B cell (primary cell): ENCODE data around the gene KCNK1. TPM values are rescaled to one million over a fixed set of nuclear protein-coding genes. Genes with fewer than 3 reads are reported as not detected.

Experiments
- ATAC-seq: fragments of 200-7000 bp; cut with Tn5 transposase; one replicate; pipeline ENCODE4 v1.10.0; 2021; ENCODE audit warnings: low read depth, mild to moderate bottlenecking, moderate number of reproducible peaks, moderate library complexity
- CTCF ChIA-PET: fragments of 350-600 bp; sonication (Branson Sonifier 250); formaldehyde crosslinking; loops from one replicate; lab custom pipeline; 2021; ENCODE audit warnings: antibody characterized with exemption, inconsistent platforms; lab: Charles Lee
- POLR2A ChIA-PET: fragments of 350-600 bp; sonication (Branson Sonifier 250); formaldehyde crosslinking; loops from one replicate; lab custom pipeline; 2021; ENCODE audit warnings: antibody characterized with exemption; lab: Charles Lee
- DNase-seq: peaks from one replicate; pipeline ENCODE4 v3.0.0; 2013
- H2AFZ ChIP-seq: 2 replicates; pipeline ENCODE4 v1.6.1; 2012; ENCODE audit warnings: mild to moderate bottlenecking, low read depth, low read length; ENCODE audit not compliant: insufficient read depth, poor library complexity, severe bottlenecking
- H3K27ac ChIP-seq, 2 donors: 1 replicate in 1 of 2; 2 replicates in 1 of 2; pipeline ENCODE4 v1.5.1; 2012 to 2013; ENCODE audit warnings: low read length in 2 of 2, mild to moderate bottlenecking in 2 of 2, moderate library complexity in 1 of 2
- H3K27me3 ChIP-seq, 4 experiments: fragments of 200-600 bp in 1 of 4; sonication (generic) in 1 of 4; replicated peaks in 1 of 4; 1 replicate in 2 of 4; 2 replicates in 2 of 4; pipeline versions ENCODE4 v1.6.1 to v1.7.0; 2013 to 2016; ENCODE audit warnings: low read length in 3 of 4, mild to moderate bottlenecking in 2 of 4, mixed read lengths in 1 of 4, moderate library complexity in 1 of 4; ENCODE audit not compliant: insufficient read depth in 4 of 4, control insufficient read depth in 3 of 4; ENCODE audit errors: control extremely low read depth in 1 of 4
- H3K36me3 ChIP-seq, 2 experiments: replicated peaks in 1 of 2; 1 replicate in 1 of 2; 2 replicates in 1 of 2; pipeline versions ENCODE4 v1.6.1 to v1.7.1; 2013; ENCODE audit warnings: low read length in 1 of 2; ENCODE audit not compliant: insufficient read depth in 2 of 2, control insufficient read depth in 1 of 2; ENCODE audit errors: control extremely low read depth in 1 of 2, extremely low read depth in 1 of 2
- H3K4me1 ChIP-seq, 2 donors: fragments of 200-600 bp in 1 of 2; sonication (generic) in 1 of 2; 1 replicate in 1 of 2; 2 replicates in 1 of 2; pipeline versions ENCODE4 v1.5.1 to v1.6.1; 2013 to 2017; ENCODE audit warnings: low read length in 2 of 2; ENCODE audit not compliant: control insufficient read depth in 2 of 2, insufficient read depth in 2 of 2
- H3K4me2 ChIP-seq: replicated peaks from 2 replicates; pipeline ENCODE3; 2012; ENCODE audit warnings: mild to moderate bottlenecking, low read depth, low read length; ENCODE audit not compliant: poor library complexity, severe bottlenecking
- H3K4me3 ChIP-seq, 5 experiments: fragments of 200-600 bp in 1 of 5; sonication (generic) in 1 of 5; 1 replicate in 3 of 5; 2 replicates in 2 of 5; pipeline versions ENCODE4 v1.5.1 to v1.7.0; 2011 to 2016; ENCODE audit warnings: low read length in 4 of 5, mild to moderate bottlenecking in 4 of 5, low read depth in 2 of 5, control low read depth in 1 of 5, moderate library complexity in 1 of 5; ENCODE audit not compliant: insufficient read depth in 1 of 5; ENCODE audit errors: control extremely low read depth in 1 of 5, extremely low read depth in 1 of 5
- H3K79me2 ChIP-seq: fragments of 200-600 bp; sonication (generic); one replicate; pipeline ENCODE4 v1.6.0; 2016; ENCODE audit warnings: low read length; ENCODE audit not compliant: control insufficient read depth, insufficient read depth
- H3K9ac ChIP-seq: fragments of 200-600 bp; sonication (generic); 2 replicates; pipeline ENCODE4 v1.6.1; 2017; ENCODE audit warnings: mild to moderate bottlenecking, low read length, moderate library complexity
- H3K9me3 ChIP-seq, 3 donors: one replicate each; pipeline versions ENCODE4 v1.6.1 to v1.7.1; 2013; ENCODE audit warnings: low read length in 2 of 3; ENCODE audit not compliant: control insufficient read depth in 2 of 3, insufficient read depth in 1 of 3; ENCODE audit errors: control extremely low read depth in 1 of 3
- H4K20me1 ChIP-seq: 2 replicates; pipeline ENCODE4 v1.6.0; 2012; ENCODE audit warnings: mild to moderate bottlenecking, low read length; ENCODE audit not compliant: insufficient read depth, control insufficient read depth, poor library complexity, severe bottlenecking
- H3K27ac Mint-ChIP-seq: one replicate; pipeline ENCODE4 v1.8.0; 2021; ENCODE audit warnings: mixed read lengths
- H3K27me3 Mint-ChIP-seq: one replicate; pipeline ENCODE4 v1.8.0; 2021; ENCODE audit warnings: mixed read lengths
- H3K4me1 Mint-ChIP-seq: one replicate; pipeline ENCODE4 v1.8.0; 2021; ENCODE audit warnings: mixed read lengths
- H3K4me3 Mint-ChIP-seq: one replicate; pipeline ENCODE4 v1.8.0; 2021; ENCODE audit warnings: mixed read lengths
- H3K9me3 Mint-ChIP-seq: one replicate; pipeline ENCODE4 v1.8.0; 2022; ENCODE audit warnings: mixed read lengths; ENCODE audit not compliant: insufficient read depth
- EZH2 ChIP-seq: IDR thresholded peaks from 2 replicates; pipeline ENCODE4 v1.6.1; 2012; ENCODE audit warnings: borderline replicate concordance, low read depth, mild to moderate bottlenecking, moderate library complexity, low read length; ENCODE audit not compliant: insufficient read depth, poor library complexity, severe bottlenecking
- WGBS: methylation state at CpG from one replicate; pipeline ENCODE4 v1.1.5; 2013; ENCODE audit warnings: missing lambda C conversion rate; ENCODE audit not compliant: insufficient coverage; 5-methylcytosine and 5-hydroxymethylcytosine counted together
- intact Hi-C: fragments of 100-400 bp; cut with micrococcal nuclease; formaldehyde crosslinking; loops from one replicate; pipeline ENCODE4 v1.10.0; 2022
- polyA plus RNA-seq: library from polyadenylated mRNA; depleted of rRNA; stranded (reverse); fragments of >200 nt; gene quantifications from 2 replicates; pipeline ENCODE4 v1.2.3, GENCODE V29; 2012
- total RNA-seq, 2 donors: library from RNA; stranded (reverse); fragments of 120-200 nt in 1 of 2; gene quantifications; 1 replicate in 1 of 2; 2 replicates in 1 of 2; pipeline versions ENCODE4 v1.2.3 to v1.2.4, GENCODE V29; 2013 to 2022
- TF ChIP-seq, protein P1 (sequence below): fragments of 200-600 bp; IDR thresholded peaks from one replicate; pipeline ENCODE4 v1.8.0; 2022; ENCODE audit warnings: antibody characterized with exemption, mild to moderate bottlenecking

KCNK1 gene
- total and polyA plus RNA-seq, 2 donors (not counting 1 experiment from before 2014, with no cell fraction given) = not detected

DNA sequence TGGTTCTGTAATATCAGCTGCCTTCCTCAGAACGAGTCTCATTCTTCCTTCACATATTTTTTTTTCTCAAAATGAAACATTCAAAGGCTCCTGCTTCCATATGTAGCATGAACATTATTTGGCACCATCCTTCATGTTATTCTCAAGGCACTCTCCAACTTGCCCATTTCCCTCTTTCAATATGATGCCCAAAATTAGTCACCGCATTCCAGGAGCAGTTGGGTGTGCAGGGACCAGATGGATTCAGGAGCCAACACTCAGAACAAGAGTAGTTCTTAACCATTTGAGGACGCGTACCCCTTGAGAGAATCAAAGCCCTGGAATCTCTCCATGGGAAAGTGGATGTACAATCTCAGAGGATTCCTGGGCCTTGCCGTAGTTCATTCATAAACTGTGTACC lies 50.3 kb downstream of the KCNK1 start:
- Histone ChIP-seq H3K27ac (no peak overlapping the region), H3K4me1 (no peaks in the 10 kb centered on the region), H3K79me2 (no peaks in the 10 kb centered on the region), H2AFZ (no peak overlapping the region), H3K27me3 (no peaks in the 10 kb centered on the region), H3K9me3 (peaks cover 0 to 3% (median 0%) of the 10 kb centered on the region in 3 donors), H3K9ac (no peak overlapping the region), H4K20me1 (no peaks in the 10 kb centered on the region), H3K4me2 (no peak overlapping the region), H3K4me3 (no peak overlapping the region), H3K36me3 (no peaks in the 10 kb centered on the region)
- ChIA-PET POLR2A (no interaction called here), CTCF (no interaction called here)
- no peaks in the 10 kb centered on the region for H3K9me3 Mint-ChIP-seq
- DNase-seq (no peak), ATAC-seq (no peak)
- no peaks in the 10 kb centered on the region for H3K27me3 Mint-ChIP-seq
- intact Hi-C loops = no loop called here
- H3K4me1 Mint-ChIP-seq = no peaks in the 10 kb centered on the region
- 96% methylated on average over 4 of the region's 5 CpGs for WGBS
- TF ChIP-seq, protein P1, sequence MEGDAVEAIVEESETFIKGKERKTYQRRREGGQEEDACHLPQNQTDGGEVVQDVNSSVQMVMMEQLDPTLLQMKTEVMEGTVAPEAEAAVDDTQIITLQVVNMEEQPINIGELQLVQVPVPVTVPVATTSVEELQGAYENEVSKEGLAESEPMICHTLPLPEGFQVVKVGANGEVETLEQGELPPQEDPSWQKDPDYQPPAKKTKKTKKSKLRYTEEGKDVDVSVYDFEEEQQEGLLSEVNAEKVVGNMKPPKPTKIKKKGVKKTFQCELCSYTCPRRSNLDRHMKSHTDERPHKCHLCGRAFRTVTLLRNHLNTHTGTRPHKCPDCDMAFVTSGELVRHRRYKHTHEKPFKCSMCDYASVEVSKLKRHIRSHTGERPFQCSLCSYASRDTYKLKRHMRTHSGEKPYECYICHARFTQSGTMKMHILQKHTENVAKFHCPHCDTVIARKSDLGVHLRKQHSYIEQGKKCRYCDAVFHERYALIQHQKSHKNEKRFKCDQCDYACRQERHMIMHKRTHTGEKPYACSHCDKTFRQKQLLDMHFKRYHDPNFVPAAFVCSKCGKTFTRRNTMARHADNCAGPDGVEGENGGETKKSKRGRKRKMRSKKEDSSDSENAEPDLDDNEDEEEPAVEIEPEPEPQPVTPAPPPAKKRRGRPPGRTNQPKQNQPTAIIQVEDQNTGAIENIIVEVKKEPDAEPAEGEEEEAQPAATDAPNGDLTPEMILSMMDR = no peak
- no peak for TF ChIP-seq EZH2
- no peak overlapping the region for H3K4me3 Mint-ChIP-seq
- no peak overlapping the region for H3K27ac Mint-ChIP-seq

DNA sequence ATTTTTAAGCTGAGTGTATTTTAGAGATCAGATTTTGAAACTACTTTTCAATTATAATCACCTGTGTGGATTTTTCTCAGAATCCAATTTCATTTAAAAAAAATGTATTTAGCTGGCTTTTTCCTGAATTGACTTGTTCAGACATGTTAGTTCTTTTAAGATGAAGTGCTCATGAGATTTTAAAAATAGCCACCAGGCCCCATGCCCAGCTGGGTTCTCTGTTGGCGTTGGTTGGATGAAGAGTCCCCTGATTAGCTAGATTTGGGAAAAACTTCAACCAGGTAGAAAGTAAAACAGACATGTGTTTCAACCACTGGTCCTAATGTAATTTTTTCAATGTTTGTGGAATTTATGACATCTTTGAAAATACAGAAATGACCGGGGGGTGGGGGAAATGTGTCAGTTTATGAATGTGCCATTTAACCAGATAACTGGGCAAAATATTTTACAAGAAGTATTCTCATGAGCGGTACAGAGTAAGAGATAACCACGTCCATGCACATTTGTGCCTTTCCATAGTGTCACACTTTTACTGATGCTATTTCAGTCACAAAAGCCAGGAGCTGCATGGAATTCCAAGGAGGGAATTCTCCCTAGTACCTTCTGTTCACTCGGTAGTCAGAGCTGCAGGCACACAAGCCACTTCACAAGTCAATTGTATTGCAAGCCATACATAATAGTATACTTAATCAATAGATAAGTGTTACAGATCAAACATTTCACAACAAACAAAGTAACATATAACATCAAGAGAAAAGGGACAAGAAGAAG lies 51.1 kb downstream of the KCNK1 start:
- 73% methylated on average over 3 of the region's 5 CpGs for WGBS
- H2AFZ ChIP-seq = no peak overlapping the region
- H3K27me3 ChIP-seq = no peaks in the 10 kb centered on the region
- no peaks in the 10 kb centered on the region for H3K4me1 Mint-ChIP-seq
- no peak for TF ChIP-seq EZH2
- TF ChIP-seq, protein P1 = no peak
- no peaks in the 10 kb centered on the region for H3K4me1 ChIP-seq
- H3K9ac ChIP-seq = no peak overlapping the region
- no peak overlapping the region for H3K27ac ChIP-seq
- H3K36me3 ChIP-seq = no peaks in the 10 kb centered on the region
- no peaks in the 10 kb centered on the region for H3K79me2 ChIP-seq
- ChIA-PET CTCF (no interaction called here), POLR2A (no interaction called here)
- H3K4me2 ChIP-seq = no peak overlapping the region
- DNase-seq = no peak
- no peak overlapping the region for H3K4me3 ChIP-seq
- intact Hi-C loops = no loop called here
- H3K9me3 Mint-ChIP-seq = no peaks in the 10 kb centered on the region
- ATAC-seq = no peak
- H3K4me3 Mint-ChIP-seq = no peak overlapping the region
- no peak overlapping the region for H3K27ac Mint-ChIP-seq
- no peaks in the 10 kb centered on the region for H3K27me3 Mint-ChIP-seq
- peaks cover 0 to 3% (median 0%) of the 10 kb centered on the region in 3 donors for H3K9me3 ChIP-seq
- no peaks in the 10 kb centered on the region for H4K20me1 ChIP-seq
